ENCODE data around the gene NAT16.

Gene NAT16

DNA sequence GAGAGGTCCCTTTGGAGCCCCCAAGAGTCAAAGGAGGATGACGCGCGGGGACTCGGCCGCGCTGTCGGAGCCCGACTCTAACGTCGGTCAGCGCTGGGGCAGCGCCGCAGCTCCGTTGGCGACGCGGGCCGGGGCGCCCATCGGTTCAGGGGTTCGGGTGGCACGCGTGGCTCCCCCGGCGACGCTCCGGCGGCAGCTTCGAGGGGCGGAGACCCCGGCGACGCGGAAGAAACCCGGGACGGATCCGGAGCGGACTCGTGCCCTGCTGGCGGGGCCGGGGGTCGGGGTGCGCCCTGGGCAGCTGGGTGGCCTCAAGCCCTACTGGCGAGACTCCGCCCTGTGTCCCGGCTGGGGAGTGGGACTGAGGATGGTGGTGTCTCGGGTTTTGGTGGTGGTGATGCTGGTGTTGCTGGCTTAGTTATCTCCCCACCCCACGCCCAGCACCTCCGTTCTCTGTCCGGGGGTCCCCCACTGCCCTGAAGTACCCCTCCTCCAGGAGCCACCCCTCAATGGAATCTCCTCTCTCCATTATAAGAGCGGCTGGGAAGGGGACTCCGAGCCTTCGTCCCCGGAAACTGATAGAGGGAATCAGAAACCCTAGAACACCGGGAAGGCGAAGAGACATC is at the start of gene NAT16:
TSS of gene NAT16 (minus strand) at position 164 of the 626 bp plus-strand sequence. CDS start 5,486 bp downstream, outside the sequence.
- no peak for DNase-seq (ENCODE audit: low read depth)

DNA sequence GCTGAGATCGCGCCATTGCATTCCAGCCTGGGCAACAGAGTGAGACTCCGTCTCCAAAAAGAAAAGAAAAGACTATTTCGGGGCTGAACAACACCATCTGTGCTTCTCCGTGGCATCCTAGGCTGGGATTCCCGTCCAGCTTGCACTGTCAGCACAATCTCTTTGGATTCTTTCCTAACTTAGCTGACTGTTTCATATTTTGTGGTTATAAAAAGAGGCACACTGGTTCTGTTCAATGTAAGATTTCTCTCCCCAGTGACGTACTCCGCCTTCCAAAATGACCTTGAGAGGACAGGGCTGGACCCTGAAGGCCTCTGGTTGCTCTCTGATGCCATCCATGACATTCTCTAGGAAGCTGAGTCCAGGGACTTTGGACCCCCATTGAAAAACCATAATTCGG is 46.6 kb upstream of the NAT16 start:
- DNase-seq (ENCODE audit: low read depth), result peak; percentile 43

- no peak for DNase-seq (ENCODE audit: low read depth)
These were observed 45.6 kb upstream of the NAT16 start for GRCh38 chr7:101225650-101226049.

DNA sequence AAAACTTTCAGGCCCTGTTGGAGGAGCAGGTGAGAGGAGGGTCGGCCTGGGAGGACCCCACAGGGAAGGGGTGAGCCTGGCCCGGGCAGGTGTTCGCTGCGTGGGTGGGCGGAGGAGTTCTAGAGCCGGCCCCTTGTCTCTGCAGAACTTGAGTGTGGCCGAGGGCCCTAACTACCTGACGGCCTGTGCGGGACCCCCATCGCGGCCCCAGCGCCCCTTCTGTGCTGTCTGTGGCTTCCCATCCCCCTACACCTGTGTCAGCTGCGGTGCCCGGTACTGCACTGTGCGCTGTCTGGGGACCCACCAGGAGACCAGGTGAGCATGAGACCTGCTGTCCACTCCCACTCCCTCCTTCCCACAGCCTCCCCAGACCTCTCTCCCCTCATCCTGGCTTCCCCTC is 43.4 kb upstream of the NAT16 start:
- DNase-seq (ENCODE audit: low read depth), result no peak

DNA sequence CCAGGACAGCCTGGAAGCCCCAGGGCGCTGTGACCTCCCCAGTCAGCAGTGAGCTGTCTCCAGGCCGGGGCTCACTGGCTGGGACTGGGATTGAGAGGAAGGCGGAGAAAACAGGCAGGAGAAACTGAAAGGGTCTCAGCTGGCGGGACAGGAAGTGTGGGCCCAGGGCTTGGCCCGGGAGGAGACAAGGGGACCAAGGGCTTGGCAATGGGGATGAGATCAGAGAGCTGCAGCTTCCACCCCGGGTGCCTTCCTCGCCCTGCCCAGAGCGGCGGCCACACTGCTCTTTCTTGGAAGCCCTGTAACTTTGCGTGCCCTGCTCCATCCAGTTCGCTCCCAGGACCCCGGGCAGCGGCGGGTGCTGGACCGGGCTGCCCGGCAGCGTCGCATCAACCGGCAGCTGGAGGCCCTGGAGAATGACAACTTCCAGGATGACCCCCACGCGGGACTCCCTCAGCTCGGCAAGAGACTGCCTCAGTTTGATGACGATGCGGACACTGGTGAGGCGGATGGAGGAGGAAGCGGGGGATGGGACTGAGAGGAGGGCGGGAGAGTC is 42.3 kb upstream of the NAT16 start:
- no peak for DNase-seq (ENCODE audit: low read depth)

GRCh38 chr7:101220295-101220694 is 40.2 kb upstream of the NAT16 start:
- DNase-seq (ENCODE audit: low read depth), result no peak

GRCh38 chr7:101218236-101219125 is 38.4 kb upstream of the NAT16 start:
- DNase-seq (ENCODE audit: low read depth), result peak; percentile 12

DNA sequence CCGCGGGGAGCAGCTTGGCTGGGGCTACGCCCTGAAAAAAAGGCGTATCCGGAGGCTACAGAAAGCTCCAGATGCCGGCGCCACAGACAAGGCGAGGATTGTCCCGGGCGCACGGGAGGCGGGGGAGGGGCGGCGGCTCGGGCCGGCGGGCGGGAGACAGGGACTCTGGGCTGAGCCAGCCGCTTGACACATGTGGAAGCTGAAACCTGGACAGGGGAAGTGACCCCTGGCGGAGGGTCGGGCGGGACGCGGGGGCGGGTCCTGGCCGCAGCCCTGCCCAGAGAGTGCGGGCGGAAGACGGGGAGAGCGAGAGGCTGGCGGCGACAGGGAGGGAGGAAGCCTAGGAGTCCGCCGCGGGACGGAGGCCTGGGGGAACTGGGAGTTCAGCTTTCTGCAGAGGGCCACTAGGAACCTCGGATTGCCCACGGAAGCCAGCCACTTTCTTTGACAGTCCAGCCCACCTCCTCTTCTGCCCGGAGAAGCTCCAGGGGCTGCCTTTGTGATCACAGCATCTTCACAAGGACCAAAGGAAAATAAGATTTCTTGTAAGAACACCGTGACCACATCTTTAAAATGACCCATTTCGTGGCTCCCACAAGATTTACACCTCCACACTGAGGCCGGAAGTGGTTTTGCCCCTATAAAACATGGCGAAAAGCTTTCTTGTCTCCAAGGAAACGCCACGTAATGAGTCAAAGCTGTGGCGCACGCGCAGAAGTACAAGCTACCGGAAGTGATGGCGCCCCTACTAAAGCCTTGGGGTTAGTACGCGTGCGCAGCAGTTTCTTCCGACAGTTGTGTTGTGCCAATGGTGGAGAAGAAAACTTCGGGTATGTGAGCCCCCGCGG is 37.5 kb upstream of the NAT16 start, which contains the start of the genes PLOD3 and ZNHIT1:
TSS of gene PLOD3 (minus strand) at position 194 of the 848 bp plus-strand sequence. CDS start 307 bp downstream, outside the sequence.
TSS of gene ZNHIT1 (plus strand) at position 778 of the 848 bp plus-strand sequence. CDS start at position 809, 31 bp downstream.
- peak; percentile 96 for DNase-seq (ENCODE audit: low read depth)

DNA sequence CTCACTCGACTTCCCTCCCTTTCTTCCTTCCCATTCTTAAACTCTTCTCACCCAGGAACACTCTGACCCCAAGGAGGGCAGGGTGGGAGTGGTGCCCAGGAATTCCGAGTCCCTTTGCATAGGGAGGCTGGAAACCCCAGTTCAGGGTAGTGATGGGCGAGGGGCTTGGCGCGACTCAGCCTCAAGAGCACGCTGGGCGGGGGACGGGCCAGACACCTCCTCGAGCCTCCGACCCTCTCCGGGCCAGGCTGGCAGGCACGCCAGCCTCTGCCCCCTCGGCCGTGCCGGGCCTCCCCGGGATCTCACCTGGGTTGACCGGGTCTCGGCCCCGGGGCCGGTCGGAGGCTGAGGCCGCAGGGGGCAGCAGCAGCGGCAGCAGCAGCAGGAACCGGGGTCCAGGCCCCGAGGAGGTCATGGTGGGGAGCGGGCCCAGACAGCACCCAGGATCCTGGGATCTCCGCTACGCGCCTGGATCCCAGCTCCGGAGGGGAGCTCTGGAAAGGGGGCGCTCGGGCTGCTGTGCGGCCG is 36.8 kb upstream of the NAT16 start:
- no peak for DNase-seq (ENCODE audit: low read depth)

GRCh38 chr7:101216001-101216859 is 36.1 kb upstream of the NAT16 start:
- peak; percentile 23 for DNase-seq (ENCODE audit: low read depth)

- DNase-seq (ENCODE audit: low read depth), result no peak
These were observed 31.9 kb upstream of the NAT16 start for GRCh38 chr7:101212014-101212413.

- DNase-seq (ENCODE audit: low read depth), result no peak
These were observed 31.4 kb upstream of the NAT16 start for GRCh38 chr7:101211501-101211900.

DNA sequence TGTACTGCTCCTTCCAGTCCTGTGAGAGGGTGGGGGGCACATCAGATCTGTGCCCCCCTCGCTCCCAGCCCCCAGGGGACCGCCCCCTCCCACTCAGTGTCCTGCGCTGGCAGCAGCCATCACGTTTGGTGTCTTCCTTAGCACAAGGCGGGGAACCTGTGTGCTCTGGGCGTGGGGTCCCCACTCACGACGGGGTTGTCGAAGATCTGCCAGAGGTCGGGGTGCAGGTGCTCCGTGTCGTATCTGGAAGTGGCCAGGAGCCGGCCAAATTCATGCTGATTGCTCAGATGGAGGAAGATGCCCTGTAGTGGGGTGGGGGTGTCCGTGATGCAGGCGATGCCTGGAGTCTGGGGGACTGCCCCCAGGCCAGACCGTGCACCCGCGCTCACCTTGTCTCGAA is 30.1 kb upstream of the NAT16 start:
- DNase-seq (ENCODE audit: low read depth), result no peak

DNA sequence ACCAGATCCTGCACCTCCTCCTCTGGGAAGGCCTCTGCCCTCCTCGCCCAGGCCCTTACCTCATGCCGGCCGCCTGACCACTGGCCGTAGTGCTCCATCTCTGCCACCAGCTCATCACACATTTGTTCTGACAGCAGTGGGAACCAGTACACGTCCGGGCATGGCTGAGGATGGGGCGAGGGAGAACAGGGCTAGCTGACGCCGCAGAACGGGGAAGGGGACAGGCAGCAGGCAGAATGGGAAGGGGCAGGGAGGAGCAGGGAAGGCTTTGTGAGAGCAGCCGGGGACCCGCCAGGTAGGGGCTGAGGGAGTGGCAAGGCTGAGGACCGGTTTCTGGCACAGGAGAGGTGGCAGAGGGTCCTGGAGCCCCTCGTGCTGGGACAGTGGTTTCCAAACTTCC is 28.7 kb upstream of the NAT16 start:
- no peak for DNase-seq (ENCODE audit: low read depth)

GRCh38 chr7:101207459-101207858 is 27.4 kb upstream of the NAT16 start:
- no peak for DNase-seq (ENCODE audit: low read depth)

DNA sequence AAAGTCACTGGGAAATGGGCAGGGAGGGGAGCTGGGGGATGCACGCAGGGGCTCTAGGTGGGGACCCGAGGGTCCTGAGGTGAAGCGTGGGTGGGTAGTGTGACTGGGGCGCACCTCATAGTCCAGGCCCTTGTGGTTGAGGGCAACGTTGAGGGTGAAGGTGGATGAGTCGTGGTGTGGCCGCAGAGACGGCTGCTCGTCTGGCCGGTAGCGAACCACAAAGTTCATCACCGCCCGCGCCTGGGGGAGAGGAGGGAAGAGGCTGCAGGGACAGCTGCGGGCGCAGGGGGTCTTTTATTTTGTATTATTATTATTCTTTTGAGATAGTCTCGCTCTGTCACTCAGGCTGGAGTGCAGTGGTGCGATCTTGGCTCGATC is 26.6 kb upstream of the NAT16 start:
- DNase-seq (ENCODE audit: low read depth), result no peak

GRCh38 chr7:101205901-101206664 is 26.0 kb upstream of the NAT16 start:
- DNase-seq (ENCODE audit: low read depth), result no peak

GRCh38 chr7:101203740-101204738 is 23.9 kb upstream of the NAT16 start:
- peak; percentile 45 for DNase-seq (ENCODE audit: low read depth)

- no peak for DNase-seq (ENCODE audit: low read depth)
These were observed 22.5 kb upstream of the NAT16 start for GRCh38 chr7:101202603-101202918.

Measured in fibroblast of gingiva (primary cell).